ENCODE data around the gene SUGP2.
"Not testable (repeated sequence)": the region's sequence is repeated elsewhere in the genome, so short reads cannot be mapped to it uniquely, and the experiment has no call there.

The SUGP2 gene

DNA sequence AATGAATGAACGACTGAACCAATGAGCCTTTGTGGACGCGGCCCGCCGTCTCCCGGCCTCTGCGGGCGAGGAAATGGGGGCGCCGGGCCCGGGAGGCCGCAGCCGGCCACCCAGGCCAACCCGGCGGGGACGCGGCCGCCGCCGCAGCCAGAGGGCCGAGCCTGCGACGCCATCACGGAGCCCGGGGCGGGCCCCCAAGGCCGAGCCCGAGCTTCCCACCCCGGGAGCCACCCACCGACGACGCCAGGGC lies 216 bp downstream of the SUGP2 start:
- no peak for DNase-seq (ENCODE audit: low read depth in 3 of 3)

DNA sequence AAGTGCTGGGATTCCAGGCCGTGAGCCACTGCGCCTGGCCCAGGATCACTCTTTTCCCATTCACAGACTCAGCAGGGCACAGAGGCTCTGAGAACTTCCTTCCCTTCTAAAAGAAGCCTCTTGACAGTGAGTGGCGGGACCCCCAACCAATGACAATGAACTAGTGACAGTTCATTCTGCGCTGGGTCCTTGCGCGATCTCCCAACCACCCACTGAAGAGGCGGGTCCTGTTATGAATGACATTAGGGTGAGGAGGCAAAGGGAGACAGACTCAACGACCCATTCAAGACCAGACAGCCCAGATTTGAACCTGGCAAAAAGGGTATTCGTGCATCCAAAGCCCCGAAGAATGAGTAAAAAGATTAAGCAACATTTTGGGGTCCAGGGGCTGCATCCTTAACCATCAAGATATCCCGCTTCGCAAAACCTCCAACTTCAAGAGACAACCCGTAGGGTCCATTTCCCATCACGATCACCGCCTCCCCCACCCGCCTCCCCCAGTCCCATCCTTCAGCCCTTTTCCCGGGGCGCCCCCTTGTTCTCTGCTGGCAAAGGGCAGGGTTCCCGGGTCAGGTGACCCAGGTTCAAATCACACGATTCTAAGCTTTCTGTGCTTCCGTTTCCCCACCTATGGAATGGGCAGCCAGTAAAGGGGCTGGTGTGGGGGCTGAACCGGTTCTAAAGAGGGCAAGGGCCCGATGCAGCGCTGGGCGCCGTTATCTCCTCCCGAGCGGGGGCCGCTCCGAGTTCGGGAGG lies 719 bp downstream of the SUGP2 start:
- DNase-seq (ENCODE audit: low read depth in 3 of 3) = peak; percentile 66 to 83 (median 71)

DNA sequence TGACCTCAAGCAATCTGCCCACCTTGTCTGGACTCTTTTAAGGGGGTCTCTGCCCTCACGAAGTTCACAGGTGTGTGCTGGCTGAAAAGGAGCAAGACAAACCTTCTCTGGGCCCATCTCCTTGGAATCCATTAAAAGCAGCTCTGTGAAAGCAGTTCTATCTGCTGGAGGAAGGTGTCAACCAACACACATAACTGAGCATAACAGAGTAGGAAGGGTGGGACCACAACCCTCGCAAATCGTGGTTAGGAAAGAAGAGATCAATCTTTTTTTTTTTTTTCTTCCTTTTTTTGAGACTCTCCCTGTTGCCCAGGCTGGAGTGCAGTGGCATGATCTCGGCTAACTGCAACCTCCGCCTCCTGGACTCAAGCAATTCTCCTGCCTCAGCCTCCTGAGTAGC lies 1.4 kb downstream of the SUGP2 start:
- no peak for DNase-seq (ENCODE audit: low read depth in 3 of 3)

DNA sequence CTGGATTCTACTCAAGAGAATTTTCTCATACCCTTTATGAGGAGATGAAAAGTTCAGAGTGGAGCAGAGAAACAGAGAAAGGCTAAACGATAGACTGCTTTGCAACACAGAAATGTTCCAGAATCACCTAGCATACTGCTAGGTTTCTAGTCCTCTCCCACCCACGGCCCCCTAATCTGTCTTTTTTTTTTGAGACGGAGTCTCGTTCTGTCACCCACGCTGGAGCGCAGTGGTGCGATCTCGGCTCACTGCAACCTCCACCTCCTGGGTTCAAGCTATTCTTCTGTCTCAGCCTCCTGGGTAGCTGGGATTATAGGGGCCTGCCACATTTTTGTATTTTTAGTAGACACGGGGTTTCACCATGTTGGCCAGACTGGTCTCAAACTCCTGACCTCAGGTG lies 4.8 kb downstream of the SUGP2 start:
- no peak for DNase-seq (ENCODE audit: low read depth in 3 of 3)

DNA sequence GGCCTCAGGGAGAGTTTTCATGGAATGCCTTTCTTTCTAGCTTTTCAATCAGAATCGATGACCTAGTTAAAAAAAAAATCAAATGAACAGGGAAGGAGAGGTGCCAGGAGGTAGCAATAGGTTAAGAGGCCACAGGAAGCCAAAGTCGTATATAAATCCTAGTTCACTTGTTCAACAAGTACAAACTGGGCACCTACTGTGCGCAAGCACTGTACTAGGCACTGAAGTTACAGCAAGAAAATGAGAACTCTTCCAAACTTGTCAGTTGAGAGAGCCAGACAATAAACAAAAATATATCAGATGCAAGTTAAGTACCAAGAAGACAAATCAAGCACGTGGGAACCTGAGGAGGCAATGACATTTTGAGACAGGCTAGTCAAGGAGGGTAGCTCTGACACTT lies 6.1 kb downstream of the SUGP2 start:
- no peak for DNase-seq (ENCODE audit: low read depth in 3 of 3)

DNA sequence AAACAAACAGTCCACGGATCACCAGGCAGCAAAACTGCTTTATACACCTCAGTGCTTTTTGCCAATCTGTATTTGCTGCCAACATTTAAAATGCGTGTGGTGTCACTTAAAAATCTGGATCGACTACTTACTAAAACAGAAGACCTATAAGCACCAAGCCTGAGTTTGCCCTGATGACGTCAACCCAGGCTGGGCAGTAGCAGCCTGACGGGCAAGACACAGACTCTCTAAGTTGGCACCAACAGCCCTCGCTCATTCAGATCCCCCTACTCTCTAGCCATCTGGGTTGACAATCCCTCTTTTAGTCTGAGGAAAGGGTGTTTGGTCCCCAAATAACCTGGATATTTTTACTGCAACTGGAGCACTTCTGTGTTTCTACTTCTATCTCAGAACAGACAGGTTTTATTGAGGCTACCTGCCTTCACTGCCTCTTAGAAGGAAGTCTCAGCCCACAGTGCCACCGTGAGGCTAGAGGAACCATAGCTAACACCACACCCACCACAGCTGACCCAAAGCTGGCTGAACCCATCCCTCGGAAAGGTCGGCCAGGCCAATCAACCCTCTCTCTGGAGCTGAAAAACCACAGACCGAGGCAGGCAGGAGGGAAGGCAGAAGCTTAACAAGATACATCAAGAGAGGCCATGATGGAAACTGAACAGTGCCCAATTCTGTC lies 6.9 kb downstream of the SUGP2 start:
- no peak for DNase-seq (ENCODE audit: low read depth in 3 of 3)

DNA sequence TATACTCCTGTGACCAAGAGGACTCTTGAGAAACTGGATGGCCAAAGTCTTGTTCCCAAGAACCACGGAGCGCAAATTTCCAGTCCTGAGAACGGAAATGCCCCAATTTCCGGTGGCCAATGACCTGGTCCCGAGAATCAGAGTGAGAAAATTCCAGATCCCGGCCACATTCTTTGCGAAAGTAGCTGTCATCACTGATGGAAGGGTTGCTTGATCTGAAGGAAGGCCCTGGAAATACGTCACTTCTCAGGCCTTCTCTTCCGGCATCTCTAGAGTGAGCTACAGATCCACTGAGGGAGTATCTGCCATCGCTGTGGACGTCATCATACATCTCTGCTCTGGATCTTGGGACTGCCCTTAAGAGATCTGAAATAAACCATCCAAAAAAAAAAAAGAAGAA lies 7.5 kb downstream of the SUGP2 start:
- no peak for DNase-seq (ENCODE audit: low read depth in 3 of 3)

DNA sequence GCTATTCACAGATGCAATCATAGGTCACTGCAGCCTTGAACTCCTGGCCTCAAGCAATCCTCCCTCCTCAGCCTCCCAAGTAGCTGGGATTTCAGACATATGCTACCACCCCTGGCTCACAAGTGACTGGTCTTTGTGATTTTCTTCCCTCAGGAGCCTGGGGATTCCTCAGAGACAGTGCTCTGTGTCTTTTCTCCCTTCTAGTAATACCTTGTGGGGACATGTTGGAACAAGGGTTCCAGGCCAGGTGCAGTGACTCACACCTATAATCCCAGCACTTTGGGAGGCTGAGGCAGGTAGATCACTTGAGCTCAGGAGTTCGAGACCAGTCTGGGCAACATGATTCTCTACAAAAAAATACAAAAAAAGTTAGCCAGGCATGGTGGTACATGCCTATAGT lies 9.9 kb downstream of the SUGP2 start:
- not testable (repeated sequence) for DNase-seq (ENCODE audit: low read depth in 3 of 3)

DNA sequence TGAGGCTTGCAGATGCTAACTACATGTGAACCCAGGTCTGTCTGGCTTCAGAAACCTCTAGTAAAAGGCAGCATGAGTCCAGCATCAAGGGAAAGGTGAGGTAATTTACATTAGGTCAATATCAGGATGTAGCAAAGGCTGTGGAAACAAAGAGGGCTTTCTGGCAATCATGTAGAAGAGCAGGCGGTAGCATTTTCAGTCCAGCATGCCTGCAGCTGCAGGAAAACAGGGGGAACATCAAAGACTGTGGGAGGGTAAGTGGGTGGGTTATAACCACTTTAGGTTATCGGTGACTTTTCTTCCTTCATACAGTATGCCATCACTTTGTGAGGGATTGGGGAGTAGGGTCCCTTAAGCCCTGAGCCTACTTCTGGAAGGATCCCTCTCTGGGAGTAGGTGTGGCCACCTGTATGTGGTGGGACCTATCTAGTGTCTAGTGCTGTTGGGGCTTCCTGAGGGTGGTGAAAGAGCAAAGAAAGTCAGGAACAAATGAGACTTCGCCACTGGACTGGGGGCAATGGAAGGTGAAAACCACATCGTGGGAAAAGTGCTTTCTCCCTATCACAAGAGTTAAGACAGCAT lies 10.8 kb downstream of the SUGP2 start:
- DNase-seq (ENCODE audit: low read depth in 3 of 3) = no peak

DNA sequence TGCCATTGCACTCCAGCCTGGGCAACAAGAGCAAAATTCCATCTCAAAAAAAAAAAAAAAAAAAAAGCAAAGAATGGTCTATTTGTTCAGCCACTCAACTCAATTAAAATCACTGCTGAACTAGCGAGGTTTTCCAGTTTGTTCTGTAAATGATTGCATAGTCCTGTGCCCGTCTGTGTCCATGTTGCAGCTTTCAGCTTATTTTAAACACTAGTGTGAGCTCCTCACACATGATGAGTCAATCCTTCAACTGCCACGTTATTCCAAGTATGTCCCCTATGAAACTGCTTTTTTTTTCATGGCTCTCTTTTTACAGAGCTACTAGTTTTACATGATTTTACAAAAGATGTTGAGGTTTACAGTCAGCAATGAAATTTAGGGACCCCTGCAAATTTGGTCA lies 12.2 kb downstream of the SUGP2 start:
- DNase-seq (ENCODE audit: low read depth in 3 of 3) = no peak

DNA sequence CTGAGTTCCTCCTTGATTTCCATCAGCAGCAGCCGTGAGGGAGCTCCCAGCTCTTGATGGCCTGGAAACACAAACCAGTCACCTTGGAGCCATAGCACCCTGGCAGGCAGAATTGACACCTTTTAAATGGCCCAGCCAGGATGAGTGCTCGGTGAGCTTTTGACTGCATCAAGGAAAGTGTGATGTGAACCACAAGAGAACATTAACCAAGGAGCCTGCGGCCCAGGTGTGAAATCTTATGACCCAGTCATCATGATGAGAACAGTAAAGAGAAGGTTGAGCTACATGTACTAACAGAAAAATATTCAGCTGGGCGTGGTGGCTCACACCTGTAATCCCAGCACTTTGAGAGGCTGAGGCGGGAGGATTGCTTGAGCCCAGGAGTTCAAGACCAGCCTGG lies 22.8 kb downstream of the SUGP2 start:
- no peak for DNase-seq (ENCODE audit: low read depth in 3 of 3)

DNA sequence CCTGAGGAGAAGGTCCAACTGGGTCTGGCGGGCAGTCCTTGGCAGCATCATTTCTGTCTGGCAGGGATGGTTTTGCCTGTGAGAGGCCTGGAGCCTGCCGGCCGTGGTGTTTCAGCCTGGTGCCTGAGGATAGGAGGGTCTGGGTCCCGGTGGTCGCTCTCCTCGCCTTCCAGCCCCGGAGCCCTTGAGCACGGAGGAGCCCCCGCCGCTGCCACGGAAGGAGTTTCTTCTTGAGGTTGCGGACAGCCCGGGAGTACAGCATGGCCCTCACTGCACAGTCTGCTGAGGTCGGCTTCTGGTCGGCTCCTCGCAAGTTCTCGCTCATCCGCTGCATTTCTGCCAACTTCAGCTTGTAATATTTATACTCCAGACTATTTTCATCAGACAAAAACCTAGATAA lies 23.4 kb downstream of the SUGP2 start:
- DNase-seq (ENCODE audit: low read depth in 3 of 3) = no peak

DNA sequence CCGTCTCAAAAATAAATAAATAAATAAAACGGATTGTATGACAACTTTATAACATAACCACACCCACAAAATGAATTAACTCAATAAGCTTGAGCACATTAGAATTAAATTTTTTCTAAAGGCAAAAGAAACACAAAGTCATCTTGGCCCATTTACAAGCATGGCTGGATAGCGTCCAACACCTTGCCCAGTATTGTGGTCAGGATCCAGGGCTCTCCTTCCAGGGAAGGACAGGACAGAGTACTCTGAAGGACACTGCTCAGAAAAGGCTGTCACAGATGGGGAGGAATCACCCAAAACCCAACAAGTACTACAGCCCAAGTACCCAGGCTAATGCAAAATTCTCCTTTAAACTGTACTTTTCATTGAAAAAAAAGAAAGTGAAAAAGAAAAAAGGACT lies 27.1 kb downstream of the SUGP2 start:
- no peak for DNase-seq (ENCODE audit: low read depth in 3 of 3)

DNA sequence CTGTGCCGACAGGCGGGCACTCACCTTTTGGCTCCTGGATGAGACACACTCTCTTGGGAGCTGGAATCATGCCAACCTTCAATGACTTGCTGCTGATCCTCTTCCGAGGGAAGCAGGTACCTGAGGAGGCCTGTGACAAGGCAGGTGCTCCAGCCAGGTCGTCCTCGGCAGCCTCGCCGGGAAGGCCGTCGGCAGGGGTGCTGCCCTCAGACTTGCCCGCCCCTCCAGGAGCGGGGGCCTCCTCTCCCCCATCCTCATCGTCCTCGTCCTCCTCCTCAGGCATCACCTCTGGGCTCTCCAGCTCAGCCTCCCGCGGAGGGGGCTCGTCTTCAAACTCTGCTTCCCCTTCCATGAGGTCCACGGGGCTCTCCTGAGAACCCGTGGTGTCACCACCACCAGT lies 29.2 kb downstream of the SUGP2 start:
- DNase-seq (ENCODE audit: low read depth in 3 of 3) = no peak

DNA sequence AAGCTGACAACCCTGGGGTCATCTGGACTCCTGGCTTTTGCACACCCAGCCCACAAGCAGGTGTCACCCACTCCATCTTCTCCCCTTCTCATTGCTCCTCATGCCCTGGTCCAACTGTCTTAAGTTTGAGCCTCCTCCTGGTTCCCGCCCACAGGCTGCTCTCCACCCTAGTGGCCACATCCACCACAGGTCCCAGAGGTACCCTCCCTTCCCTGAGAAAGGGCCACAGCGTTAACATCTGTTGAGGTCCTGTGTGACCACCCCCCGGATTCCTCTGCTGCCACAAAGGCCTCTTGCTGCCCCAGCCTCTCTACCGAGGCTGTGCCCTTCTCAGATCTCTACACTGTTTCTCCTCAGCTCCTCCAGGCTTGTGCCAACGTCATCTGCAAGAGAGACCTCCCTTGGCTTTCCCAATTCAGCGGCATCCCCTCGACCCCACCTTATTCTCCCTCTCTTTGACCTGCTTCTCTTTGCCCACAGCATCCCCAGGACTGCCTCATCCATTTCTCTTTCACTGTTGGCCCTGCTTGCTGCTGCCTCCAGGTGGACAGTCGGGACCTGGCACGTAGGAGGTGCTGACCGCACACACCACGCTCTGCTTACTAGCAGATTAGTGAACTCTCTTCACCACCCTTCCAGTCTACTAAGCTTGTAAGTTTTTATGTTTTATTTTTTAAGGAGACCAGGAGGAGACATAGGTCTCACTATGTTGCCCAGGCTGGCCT lies 33.3 kb downstream of the SUGP2 start:
- DNase-seq (ENCODE audit: low read depth in 3 of 3) = no peak

DNA sequence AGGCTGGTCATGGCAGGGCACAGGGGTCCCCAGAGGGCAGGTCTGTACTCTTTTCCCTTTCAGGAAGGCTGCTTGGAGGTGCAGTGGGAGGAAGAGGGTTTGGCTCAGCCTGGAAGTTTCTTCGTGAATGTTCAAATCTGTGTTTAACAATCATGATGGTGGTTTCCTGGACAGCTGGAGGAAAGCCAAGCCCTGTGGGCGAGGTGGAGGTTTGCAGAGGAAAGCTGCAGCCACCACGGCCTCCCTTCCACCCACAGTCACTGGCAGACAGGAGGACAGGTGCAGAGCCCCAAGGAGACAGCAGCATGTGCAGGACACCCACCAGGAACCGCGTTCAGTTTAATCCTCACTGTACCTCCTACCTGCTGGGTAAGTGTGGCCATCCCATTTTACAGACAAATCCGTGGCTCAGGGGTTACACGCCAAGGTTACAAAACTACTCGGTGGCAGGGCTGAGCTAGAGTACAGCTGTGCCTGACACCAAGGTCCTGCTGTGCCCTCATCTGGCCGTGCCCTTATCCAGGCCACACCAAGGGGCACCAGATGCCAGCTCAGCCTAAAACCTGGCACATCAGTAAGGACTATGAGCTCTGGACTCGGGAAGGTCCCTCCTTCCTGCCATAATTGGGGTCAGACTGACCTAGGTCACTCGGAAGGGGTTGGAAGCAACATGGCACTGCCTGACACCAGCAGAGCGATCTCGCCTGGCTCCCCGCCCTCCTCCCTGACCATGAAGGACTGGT lies 34.1 kb downstream of the SUGP2 start:
- no peak for DNase-seq (ENCODE audit: low read depth in 3 of 3)

DNA sequence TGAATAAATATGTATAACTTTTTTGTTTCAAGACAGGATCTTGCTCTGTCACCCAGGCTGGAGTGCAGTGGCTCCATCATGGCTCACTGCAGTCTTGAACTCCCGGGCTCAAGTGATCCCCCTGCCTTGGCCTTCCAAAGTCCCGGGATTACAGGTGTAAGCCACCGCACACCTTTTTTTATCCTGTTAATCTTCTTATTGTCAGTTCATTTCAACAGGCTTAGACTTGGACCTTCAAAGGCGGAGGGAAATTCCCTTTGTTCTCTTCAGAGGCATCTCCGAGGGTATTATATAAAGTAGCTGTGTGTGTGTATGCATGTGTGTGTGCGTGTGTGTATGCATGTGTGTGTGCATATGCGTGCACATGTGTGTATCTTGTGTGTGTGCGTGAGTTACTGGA lies 35.0 kb downstream of the SUGP2 start:
- no peak for DNase-seq (ENCODE audit: low read depth in 3 of 3)

DNA sequence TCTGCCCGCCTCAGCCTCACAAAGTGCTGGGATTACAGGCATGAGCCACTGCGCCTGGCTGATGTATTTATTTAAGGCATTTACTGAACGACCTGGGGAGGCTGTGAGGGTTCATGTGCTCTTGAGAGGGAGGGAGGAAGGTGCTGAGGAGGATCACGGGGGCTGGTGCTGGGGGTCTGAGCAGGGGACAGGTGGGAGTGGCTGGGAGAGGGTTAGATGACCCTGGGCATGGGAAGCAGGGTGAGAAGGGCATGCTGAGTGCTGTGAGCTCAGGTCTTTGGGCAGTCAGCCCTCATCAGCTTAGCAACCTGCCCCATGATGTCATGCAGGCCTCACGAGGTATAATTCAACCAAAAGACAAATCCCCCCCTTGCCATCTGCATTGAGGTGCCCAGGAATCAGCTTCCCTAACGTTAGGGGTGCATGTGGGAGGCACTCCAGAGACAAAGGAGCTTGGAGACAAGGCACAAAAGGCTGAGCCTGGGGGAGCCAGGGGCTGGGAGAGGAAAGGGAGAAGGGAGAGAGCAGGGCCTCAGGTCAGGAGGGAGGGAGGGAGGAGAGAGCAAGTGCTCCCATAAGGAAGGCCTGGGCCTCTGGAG lies 36.4 kb downstream of the SUGP2 start:
- DNase-seq (ENCODE audit: low read depth in 3 of 3) = no peak

DNA sequence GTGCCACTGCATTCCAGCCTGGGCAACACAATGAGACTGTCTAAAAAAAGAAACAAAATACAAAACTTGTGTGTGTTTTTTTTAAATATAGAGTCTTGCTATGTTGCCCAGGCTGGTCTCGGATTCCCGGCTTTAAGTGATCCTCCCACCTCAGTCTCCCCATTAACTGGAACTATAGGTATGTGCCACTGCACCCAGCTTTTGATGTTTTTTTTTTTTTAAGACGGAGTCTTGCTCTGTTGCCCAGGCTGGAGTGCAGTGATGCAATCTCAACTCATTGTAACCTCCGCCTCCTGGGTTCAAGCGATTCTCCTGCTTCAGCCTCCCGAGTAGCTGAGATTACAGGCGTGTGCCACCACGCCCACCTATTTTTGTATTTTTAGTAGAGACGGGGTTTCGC lies 37.0 kb downstream of the SUGP2 start:
- no peak for DNase-seq (ENCODE audit: low read depth in 3 of 3)

DNA sequence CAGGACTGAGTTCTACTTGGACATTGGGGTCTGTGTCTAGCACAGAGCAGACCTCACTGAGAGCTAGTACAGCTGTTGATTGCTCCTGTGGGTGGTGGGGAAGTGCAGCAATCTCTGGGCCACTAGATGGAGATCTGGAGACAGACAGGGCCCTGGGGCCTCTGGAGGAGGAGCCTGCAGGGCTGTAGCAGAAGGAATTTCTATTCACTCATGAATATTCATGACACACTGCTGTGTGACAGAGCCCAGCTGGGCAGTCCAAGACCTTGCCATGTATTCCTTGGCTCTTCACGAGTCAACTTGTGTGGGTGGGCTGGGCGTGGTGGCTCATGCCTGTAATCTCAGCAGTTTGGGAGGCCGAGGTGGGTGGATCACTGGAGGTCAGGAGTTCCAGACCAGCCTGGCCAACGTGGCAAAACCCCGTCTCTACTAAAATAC lies 37.5 kb downstream of the SUGP2 start:
- peak in 1 of 3 experiments; percentile 12 for DNase-seq (ENCODE audit: low read depth in 3 of 3)

DNA sequence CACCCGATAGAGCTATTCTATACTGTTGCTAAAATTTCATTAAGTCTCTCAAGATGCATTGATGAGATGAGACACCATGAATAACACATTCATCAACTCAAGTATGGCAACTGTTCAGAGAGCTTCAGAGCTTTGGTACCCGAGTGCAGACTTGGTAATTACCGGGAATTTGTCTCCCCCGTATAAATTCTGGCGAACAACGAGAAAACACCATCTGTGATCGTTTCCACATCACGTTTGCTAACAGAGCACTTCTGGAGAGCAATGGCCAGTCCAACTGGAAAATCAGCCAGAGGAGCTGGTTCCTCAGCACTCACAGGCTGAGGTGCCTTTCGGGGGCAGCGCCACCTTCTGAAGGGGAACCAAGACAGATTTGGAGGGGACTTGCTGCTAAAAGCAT lies 40.2 kb downstream of the SUGP2 start:
- no peak for DNase-seq (ENCODE audit: low read depth in 3 of 3)

DNA sequence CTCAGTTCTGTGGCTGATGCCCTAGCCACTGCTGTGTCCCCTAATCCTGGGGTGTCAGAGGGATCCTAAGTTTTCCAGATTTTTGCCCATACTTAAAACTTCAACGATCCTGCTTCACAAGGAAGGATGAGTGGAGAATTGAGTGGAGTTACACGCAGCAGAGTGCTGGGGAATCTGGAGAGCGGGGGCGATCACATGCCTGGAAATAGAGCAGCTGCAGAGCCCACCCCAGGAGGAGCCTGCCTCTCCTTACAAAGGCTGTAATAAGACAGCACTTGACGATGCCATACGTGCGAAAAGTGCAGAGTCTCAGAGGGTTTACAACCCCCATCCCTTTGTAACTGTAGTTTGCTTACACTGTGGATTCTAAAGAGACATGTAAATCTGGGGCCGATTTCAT lies 40.6 kb downstream of the SUGP2 start:
- no peak for DNase-seq (ENCODE audit: low read depth in 3 of 3)
